Left lung (tissue), 10 donors: ENCODE data around the gene SHH. TPM values are rescaled to one million over a fixed set of nuclear protein-coding genes. Genes with fewer than 3 reads are reported as not detected.

Experiments used
- ATAC-seq: fragments of 200-7000 bp; cut with Tn5 transposase; one replicate; pipeline ENCODE4 v1.9.1; 2020; ENCODE audit warnings: moderate library complexity
- DNase-seq, 4 donors: peaks; one replicate each; pipeline ENCODE4 v3.0.0-alpha.2; 2013 to 2020
- H3K27ac ChIP-seq, 2 donors: fragments of 200-600 bp; sonication (generic) in 1 of 2; one replicate each; pipeline versions ENCODE4 v1.5.0 to v1.8.0; 2020 to 2021
- H3K27me3 ChIP-seq, 2 donors: fragments of 200-600 bp; sonication (generic) in 1 of 2; one replicate each; pipeline versions ENCODE4 v1.5.0 to v1.8.0; 2020 to 2021
- H3K36me3 ChIP-seq, 2 donors: fragments of 200-600 bp; sonication (generic) in 1 of 2; one replicate each; pipeline versions ENCODE4 v1.5.0 to v1.8.0; 2020 to 2021
- H3K4me1 ChIP-seq, 2 donors: fragments of 200-600 bp; one replicate each; pipeline ENCODE4 v1.8.0; 2021
- H3K4me3 ChIP-seq, 2 donors: fragments of 200-600 bp; sonication (generic) in 1 of 2; one replicate each; pipeline versions ENCODE4 v1.5.0 to v1.8.0; 2020 to 2021; ENCODE audit warnings: mild to moderate bottlenecking in 1 of 2
- H3K9me3 ChIP-seq, 2 donors: fragments of 200-600 bp; sonication (generic) in 1 of 2; one replicate each; pipeline versions ENCODE4 v1.5.0 to v1.8.0; 2020 to 2021
- CTCF ChIP-seq, 2 donors: fragments of 200-600 bp; sonication (generic) in 1 of 2; IDR thresholded peaks; one replicate each; pipeline versions ENCODE4 v1.5.0 to v1.8.0; 2021; ENCODE audit warnings: antibody characterized with exemption in 2 of 2
- intact Hi-C, 2 donors: fragments of 100-400 bp; cut with DNase I; formaldehyde crosslinking; loops; one replicate each; pipeline versions ENCODE4 v1.11.2 to v1.14.2; 2022
- polyA plus RNA-seq, 6 donors: library from polyadenylated mRNA; unstranded; fragments of 120-200 nt; gene quantifications; one replicate each; pipeline ENCODE4 v1.2.1, GENCODE V29; 2013; ENCODE audit not compliant: insufficient read length in 6 of 6
- total RNA-seq, 2 donors: library from RNA; stranded (reverse); fragmentation: NEBNext Ultra II Directional; extraction: Animal tissue kit (Norgen Biotek cat#: 25700); gene quantifications; one replicate each; pipeline ENCODE4 v1.2.1, GENCODE V29; 2021
- donor health status: DM: no; HTN: yes; CAD: no.
- donor health status: DM: no; HTN: no; CAD: no.

SHH gene
- total and polyA plus RNA-seq, 8 donors, result 4.4 to 24.7 (median 15.4) TPM

- no peaks in the 10 kb centered on the region for H3K9me3 ChIP-seq
- ATAC-seq (no peak), DNase-seq (no peak)
- no peak for TF ChIP-seq CTCF (IDR thresholded peaks at IDR 0.05)
- peaks cover 8 to 34% of the 10 kb centered on the region in 2 donors for H3K4me1 ChIP-seq
- peaks cover 0 to 22% of the 10 kb centered on the region in 2 donors for H3K36me3 ChIP-seq
- no peak overlapping the region for H3K4me3 ChIP-seq
- intact Hi-C loops, result no loop called here
- H3K27me3 ChIP-seq, result no peaks in the 10 kb centered on the region
- H3K27ac ChIP-seq, result no peak overlapping the region
These were observed 61.8 kb downstream of the SHH start for GRCh38 chr7:155750255-155751125.

Other genes with a start within 250 kb of the SHH start
- 10 to 100 TPM; 44.5 to 54.0 TPM for gene RBM33, start 167.8 kb downstream of the SHH start, total RNA-seq
- gene RBM33, start 167.8 kb downstream of the SHH start, polyA plus RNA-seq, result 10 to 100 TPM; 35.2 to 56.4 (median 44.5) TPM